ENCODE results near the gene DLGAP1.

The DLGAP1 gene

DNA sequence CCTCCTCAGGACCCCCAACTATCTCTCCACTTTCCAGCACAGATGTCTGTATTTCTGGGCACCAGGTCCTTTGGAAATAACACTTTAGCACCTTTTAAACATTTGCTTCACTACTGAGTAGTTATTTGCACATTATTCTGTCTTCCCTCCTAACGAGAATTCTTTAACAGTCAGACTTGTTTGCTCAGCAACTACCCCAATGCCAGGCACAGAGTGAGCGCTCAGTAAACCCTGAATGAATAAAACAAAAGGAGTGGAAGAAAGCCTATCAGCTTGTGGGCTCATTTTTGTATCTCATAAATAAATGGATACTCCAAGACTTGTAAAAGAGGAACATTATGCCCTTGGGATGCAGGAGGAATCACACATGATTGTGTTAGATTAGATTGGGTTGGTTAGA lies 554.8 kb downstream of the DLGAP1 start:
- no peak overlapping the region for H3K9ac ChIP-seq (ENCODE audit: low read length)
- no peak overlapping the region for H2AFZ ChIP-seq (ENCODE audit: low read depth, low read length, severe bottlenecking)
- no peaks in the 10 kb centered on the region for H3K9me3 ChIP-seq (ENCODE audit: insufficient read depth, low read length)
- no peaks in the 10 kb centered on the region for H3K36me3 ChIP-seq (ENCODE audit: low read length)
- no peaks in the 10 kb centered on the region for H4K20me1 ChIP-seq (ENCODE audit: low read depth, low read length)
- no peaks in the 10 kb centered on the region for H3K9me2 ChIP-seq (replicated peaks; ENCODE audit: insufficient read depth, low read length)
- H3F3A ChIP-seq (ENCODE audit: insufficient read depth), result no peaks in the 10 kb centered on the region
- H3K27me3 ChIP-seq (ENCODE audit: low read length), result no peaks in the 10 kb centered on the region
- no peaks in the 10 kb centered on the region for H3K79me2 ChIP-seq (ENCODE audit: insufficient read depth, low read length)
- no peak overlapping the region for H3K4me3 ChIP-seq (ENCODE audit: insufficient read depth, low read length, poor library complexity, severe bottlenecking)
- TF ChIP-seq EZH2phosphoT487 (conservative IDR thresholded peaks at IDR 0.05; ENCODE audit: low read length), result no peak
- no peak for TF ChIP-seq CTCF (IDR thresholded peaks at IDR 0.05; ENCODE audit: insufficient read depth, low read length, poor library complexity, severe bottlenecking)
- H3K27ac ChIP-seq (ENCODE audit: low read depth, low read length), result no peak overlapping the region
- H3K4me2 ChIP-seq (ENCODE audit: low read depth, low read length, poor library complexity, severe bottlenecking), result no peak overlapping the region

DNA sequence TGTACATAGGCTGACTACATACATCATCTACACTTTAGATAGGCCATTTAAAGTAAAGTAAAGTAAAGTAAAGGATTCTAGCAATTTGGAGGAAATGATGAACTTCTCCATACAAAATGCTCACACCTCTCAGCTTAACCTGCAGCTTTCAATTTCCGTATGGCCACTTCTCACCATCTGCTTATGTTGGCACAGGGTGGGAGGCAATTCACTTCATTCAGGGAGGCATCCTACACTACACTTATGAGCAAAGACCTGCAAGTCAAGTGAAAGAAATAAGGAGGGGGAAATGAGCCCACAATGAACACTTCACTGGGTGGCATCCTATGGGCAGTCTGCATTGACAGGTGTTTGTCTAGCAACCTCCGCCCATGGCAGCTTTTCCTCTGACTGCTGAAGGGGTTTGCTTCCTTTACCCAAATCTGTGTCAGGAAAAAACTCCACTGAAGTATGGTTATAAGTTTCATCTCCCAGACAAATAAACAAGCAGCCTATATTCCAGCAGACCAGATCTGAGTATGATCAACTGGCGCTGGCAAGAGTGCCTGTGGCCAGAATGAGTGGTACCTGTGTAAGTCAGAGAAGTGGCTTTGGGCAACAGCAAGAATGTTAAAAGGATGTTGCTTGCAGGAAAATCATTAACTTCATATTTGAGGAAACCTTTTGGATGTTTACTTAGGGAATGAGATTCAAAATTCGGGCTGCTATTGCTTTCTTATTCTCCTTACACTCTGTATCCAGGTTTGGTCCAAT lies 556.1 kb downstream of the DLGAP1 start:
- Histone ChIP-seq H4K20me1 (ENCODE audit: low read depth, low read length) (no peaks in the 10 kb centered on the region), H3K27me3 (ENCODE audit: low read length) (no peaks in the 10 kb centered on the region), H3K4me3 (ENCODE audit: insufficient read depth, low read length, poor library complexity, severe bottlenecking) (no peak overlapping the region), H3K27ac (ENCODE audit: low read depth, low read length) (no peak overlapping the region), H3K9me2 (replicated peaks; ENCODE audit: insufficient read depth, low read length) (no peaks in the 10 kb centered on the region), H3K79me2 (ENCODE audit: insufficient read depth, low read length) (no peaks in the 10 kb centered on the region), H3K9ac (ENCODE audit: low read length) (no peak overlapping the region), H3K4me2 (ENCODE audit: low read depth, low read length, poor library complexity, severe bottlenecking) (no peak overlapping the region), H3K36me3 (ENCODE audit: low read length) (no peaks in the 10 kb centered on the region), H3K9me3 (ENCODE audit: insufficient read depth, low read length) (no peaks in the 10 kb centered on the region), H3F3A (ENCODE audit: insufficient read depth) (no peaks in the 10 kb centered on the region), H2AFZ (ENCODE audit: low read depth, low read length, severe bottlenecking) (no peak overlapping the region)
- TF ChIP-seq CTCF (IDR thresholded peaks at IDR 0.05; ENCODE audit: insufficient read depth, low read length, poor library complexity, severe bottlenecking) (no peak), EZH2phosphoT487 (conservative IDR thresholded peaks at IDR 0.05; ENCODE audit: low read length) (no peak)

DNA sequence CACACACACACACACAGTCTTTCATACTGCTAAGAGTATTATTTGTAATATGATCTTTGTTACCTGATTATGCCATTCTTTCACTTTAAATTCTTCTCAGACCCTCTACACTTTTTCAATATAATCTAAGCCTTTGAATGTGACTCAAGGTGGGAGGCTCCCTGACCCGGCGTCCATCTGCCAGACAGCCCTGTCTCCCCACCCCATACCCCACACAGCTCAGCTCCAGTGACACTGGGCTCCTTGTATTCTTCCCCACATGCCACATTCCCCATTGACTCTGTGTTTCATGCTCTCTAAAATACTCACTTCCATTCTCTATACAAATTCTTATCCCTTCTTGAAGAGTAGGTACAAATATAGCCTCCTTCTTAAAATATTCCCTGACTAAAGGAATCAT lies 563.0 kb downstream of the DLGAP1 start:
- H3K9me3 ChIP-seq (ENCODE audit: insufficient read depth, low read length), result no peaks in the 10 kb centered on the region
- no peaks in the 10 kb centered on the region for H4K20me1 ChIP-seq (ENCODE audit: low read depth, low read length)
- no peak overlapping the region for H3K9ac ChIP-seq (ENCODE audit: low read length)
- no peak overlapping the region for H3K4me3 ChIP-seq (ENCODE audit: insufficient read depth, low read length, poor library complexity, severe bottlenecking)
- no peaks in the 10 kb centered on the region for H3K36me3 ChIP-seq (ENCODE audit: low read length)
- H3K79me2 ChIP-seq (ENCODE audit: insufficient read depth, low read length), result no peaks in the 10 kb centered on the region
- H3F3A ChIP-seq (ENCODE audit: insufficient read depth), result no peaks in the 10 kb centered on the region
- no peaks in the 10 kb centered on the region for H3K27me3 ChIP-seq (ENCODE audit: low read length)
- no peak overlapping the region for H3K27ac ChIP-seq (ENCODE audit: low read depth, low read length)
- H3K9me2 ChIP-seq (replicated peaks; ENCODE audit: insufficient read depth, low read length), result no peaks in the 10 kb centered on the region
- H2AFZ ChIP-seq (ENCODE audit: low read depth, low read length, severe bottlenecking), result no peak overlapping the region
- H3K4me2 ChIP-seq (ENCODE audit: low read depth, low read length, poor library complexity, severe bottlenecking), result no peak overlapping the region
- no peak for TF ChIP-seq CTCF (IDR thresholded peaks at IDR 0.05; ENCODE audit: insufficient read depth, low read length, poor library complexity, severe bottlenecking)
- no peak for TF ChIP-seq EZH2phosphoT487 (conservative IDR thresholded peaks at IDR 0.05; ENCODE audit: low read length)
